DMS153 treated with DMSO at 0.1 percent for 48 hours (cell line): Measurements from ENCODE around the gene LTF.

ENCODE experiments used
- DNase-seq: peaks from one replicate; lab custom pipeline; 2025; ENCODE audit not compliant: unreplicated experiment; lab: John Stamatoyannopoulos, UW

Gene LTF

GRCh38 chr3:46491089-46492070, 26.7 kb upstream of the LTF start:
- DNase-seq, result no peak

GRCh38 chr3:46490338-46491084, 25.8 kb upstream of the LTF start:
- DNase-seq, result no peak

DNA sequence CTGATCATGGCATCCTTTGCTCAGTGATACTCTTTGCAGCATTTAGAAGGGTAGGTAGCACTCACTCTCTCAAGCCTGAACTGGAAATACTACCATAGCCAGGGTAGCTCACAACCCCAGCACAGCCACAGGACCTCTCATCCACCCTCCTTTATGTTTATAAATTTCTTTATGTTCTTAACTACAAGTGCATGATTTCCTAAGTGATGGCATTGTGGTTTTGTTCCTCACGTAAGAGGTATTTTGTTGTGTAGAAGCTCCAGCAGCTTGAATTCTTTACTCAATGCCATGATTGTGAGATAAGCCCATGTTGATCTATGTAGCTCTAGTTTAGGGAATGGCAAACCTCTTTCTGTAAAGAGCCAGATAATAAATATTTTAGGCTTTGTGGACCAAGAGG, 25.2 kb upstream of the LTF start:
- no peak for DNase-seq

DNA sequence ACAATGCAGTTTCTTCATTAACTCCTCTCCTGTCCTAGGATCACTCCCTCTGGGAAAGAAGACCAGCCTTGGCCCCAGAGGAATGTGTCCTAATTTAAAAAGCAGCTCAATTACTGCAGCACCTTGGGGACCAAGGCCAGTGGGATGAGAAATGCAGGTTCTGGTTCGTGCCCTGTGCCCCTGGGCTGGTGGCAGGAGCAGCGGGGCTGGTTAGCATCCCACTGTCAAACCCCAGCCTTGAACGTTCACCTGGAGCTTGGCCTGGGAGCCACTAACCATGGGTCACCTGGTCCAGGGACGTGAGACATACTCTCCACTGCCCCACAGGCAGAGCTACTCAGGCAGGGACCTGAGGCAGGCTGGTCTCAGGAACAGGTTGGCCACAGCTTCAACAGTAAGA, 24.7 kb upstream of the LTF start:
- no peak for DNase-seq

- DNase-seq, result peak; percentile 34
These were observed 24.1 kb upstream of the LTF start for GRCh38 chr3:46488735-46489361.

DNA sequence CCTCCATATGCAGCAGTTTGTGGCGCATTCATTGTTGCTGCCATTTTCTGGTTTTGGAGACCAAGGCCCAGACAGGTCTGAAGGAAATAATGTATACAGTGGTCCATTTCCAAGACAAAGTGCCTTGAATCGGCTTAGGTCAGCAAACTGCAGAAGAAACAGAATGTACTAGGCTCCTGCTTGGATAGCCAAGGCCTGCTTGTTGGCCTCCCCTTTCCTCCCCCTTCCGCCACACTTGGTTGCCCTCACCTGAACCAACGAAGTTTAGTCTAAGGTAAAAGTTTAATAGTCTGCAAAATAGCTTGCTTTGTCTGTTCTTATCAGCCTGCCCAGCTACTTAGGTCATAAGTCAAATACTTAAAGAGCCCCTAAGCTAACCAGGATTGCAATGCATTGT, 21.1 kb upstream of the LTF start:
- no peak for DNase-seq

DNA sequence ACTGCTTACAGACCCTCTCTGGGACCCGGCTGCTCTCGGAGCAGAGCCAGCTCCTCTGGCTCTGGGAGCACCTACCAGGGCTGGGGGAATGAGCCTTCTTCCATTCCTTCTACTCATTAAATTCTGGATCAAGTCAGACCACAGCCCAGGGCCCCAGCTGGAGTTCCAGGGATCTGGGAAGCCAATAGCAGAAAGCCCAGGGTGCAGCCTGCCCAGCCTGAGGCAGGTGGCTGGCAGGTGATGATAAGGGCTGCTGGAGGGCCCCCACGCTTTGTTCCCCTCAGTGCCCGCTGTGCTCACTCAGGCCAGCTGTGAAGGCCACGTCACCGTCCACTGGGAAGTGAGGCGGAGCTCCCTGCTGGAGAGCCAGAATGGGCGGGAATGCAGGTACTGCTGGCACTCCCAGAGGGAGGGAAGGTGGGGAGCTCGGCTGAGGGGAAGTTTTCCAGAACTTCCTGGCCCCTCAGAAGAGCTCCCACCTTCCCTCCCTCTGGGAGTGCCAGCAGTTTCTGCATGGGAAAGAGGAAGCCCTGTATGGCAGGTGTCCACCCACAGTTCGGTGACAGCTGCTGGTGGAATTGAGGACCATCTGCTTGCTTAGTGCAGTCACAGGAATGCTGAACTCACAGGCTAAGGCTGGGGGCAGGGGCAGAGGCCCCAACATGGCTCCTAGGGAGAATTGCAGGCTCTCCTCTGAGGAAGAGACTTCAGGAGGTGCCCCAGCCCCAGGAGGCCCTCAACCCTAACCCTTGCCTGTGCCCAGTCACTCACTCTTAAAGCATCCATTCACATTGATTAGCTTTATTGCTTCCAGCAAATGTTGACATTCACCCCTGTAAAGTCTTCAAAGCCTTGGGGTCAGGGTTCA, 20.4 kb upstream of the LTF start:
- no peak for DNase-seq

DNA sequence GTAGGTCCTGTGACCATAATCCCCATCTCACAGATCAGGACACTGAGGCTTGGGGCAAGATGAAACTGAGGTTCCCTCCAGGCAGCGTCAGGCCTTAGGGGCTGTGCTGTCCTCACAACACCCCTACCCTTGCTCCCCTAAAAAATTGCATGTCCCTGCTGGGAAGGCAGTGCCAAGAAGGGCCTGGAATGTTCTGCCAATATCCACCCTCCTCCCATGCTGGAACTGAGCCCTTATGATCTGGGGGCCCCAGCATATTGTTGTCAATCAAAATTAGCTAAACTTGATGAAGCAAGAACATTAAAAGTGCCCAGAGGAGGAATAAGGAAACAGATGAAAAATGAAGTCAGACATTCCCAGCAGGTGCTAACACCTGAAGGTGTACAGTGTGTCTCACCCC, 19.7 kb upstream of the LTF start:
- no peak for DNase-seq

DNA sequence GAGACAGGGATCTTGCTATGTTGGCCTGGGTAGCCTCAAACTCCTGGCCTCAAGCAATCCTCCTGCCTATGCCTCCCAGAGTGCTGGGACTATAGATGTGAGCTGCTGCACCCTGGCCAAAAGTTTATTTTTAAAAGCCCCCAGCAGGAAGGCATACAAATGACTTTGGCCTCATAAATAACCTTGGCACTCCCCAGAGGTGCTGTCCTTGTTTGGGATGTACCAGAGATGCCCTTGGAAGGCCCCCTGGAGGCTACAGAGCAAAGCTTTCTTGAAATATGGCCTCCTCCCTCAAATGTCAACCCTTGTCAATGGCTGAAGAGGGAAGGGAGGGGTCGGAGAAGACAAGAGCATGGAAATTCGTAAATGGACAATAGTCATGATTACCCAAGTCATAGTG, 19.1 kb upstream of the LTF start:
- DNase-seq, result no peak

DNA sequence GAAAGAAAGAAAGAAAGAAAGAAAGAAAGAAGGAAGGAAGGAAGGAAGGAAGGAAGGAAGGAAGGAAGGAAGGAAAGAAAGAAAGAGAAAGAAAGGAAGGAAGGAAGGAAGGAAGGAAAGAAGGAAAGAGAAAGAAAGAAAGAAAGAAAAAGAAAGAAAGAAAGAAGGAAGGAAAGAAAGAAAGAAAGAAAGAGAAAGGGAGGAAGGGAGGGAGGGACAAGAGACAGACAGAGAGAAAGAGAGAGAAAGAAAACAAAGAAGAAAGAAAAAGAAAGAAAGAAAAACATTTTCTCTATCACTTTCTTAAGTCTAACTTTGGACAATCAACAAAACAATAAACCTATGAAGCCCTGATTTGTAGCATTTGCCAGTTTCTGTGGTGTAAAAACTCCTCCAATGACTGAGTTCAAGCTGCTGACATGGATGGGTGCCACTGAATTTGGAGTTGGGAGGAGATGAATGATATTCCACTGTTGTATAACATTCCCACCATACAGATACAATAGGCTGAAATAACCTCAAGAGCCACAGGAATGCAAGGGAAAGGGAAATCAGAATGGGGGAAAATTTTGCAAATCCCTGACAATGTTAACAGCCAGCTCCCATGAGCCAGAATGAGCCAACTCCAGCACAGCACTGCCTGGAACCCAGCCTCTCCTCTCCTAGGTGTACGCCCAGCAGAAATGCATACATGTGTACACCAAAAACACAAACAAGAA, 18.1 kb upstream of the LTF start:
- no peak for DNase-seq

GRCh38 chr3:46481636-46482035, 16.9 kb upstream of the LTF start:
- DNase-seq, result no peak

GRCh38 chr3:46480491-46481195, 15.9 kb upstream of the LTF start:
- no peak for DNase-seq

DNA sequence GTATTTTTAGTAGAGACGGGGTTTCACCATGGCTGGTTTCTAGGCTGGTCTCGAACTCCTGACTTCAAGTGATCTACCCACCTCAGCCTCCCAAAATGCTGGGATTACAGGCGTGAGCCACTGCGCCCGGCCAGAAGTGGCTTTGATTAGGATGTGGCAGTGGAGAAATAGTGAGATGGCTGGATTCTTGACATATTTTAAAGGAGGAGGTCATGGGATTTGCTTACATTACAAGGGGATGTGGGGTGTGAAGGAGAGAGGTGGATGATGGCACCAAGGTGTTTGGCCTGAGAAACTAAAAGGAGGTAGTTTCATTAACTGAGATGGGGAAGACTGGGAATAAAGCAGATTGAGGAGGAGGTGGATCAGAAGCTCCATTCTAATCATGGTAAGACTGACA, 15.0 kb upstream of the LTF start:
- DNase-seq, result no peak

GRCh38 chr3:46479021-46479420, 14.3 kb upstream of the LTF start:
- DNase-seq, result no peak

- DNase-seq, result no peak
These were observed 13.6 kb upstream of the LTF start for GRCh38 chr3:46478341-46478740.

DNA sequence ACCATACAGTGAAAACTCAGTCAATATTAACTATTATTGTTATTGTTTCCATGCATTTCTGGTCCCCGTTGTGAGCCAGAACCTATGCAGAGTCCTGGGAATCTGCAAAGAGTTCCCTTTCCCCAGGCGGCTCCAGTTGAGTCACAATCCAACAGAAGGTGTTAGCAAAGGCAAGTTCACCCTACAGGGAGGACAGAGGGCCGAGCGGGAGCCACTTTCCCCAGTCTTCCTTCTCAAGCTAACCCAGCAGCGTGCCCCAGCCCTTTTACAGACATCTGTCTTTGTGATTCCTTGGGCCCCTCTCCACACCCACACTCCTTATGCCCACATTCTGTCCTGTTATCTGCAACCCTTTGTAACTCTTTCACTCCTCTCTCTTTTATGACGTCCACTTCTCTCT, 13.1 kb upstream of the LTF start:
- no peak for DNase-seq

GRCh38 chr3:46477145-46477544, 12.4 kb upstream of the LTF start:
- no peak for DNase-seq

DNA sequence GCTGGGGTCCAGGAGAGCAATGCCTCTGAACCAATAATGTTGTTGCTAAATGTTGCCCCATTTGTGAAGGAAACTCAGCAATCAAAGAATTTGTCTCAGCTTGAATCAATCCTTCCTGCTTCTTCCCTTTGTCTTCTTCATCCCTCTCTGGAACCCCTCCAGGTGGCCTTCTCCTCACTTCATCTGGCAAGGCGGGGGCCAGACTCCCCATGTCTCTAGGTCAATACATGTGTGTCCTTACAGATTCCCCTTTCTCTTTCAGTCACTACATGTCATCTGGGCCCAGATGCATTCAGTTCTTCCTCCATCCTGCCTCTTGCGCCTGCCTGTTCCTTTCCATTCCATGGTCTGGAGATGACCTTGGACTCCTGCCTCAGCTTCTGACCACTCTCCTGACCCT, 8.0 kb upstream of the LTF start:
- no peak for DNase-seq

DNA sequence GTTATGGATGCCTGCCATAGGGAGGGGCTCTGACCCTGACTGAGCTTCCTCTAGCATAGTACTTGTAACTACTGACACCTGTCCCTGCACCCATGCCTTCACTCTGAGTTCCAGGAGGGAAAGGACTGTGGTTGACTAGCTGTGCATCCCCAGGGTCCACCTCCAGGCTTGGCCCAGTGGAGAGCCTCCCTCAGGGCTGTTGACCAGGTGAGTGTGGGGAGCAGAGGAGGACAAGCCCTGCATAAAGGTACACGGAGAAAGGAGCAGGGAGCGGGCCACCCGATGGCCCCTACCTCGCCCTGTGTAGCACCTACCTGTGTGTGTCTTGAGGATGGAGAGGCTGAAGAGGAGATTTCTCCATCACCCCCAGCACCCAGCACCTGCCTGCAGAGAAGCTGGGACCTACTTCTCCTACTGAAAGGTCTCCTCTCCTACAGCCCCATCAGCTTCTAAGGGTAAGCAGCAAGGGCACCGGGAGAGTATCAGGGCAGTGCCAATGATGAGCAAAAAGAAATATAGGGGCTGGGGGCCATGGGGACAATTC, 6.7 kb upstream of the LTF start:
- no peak for DNase-seq
